HG02571 (cell line): ENCODE measurements around the gene AKAP9.
"Not testable (repeated sequence)": the region's sequence is repeated elsewhere in the genome, so short reads cannot be mapped to it uniquely, and the experiment has no call there.

Experiments used
- ATAC-seq: cut with Tn5 transposase; IDR thresholded peaks from one replicate; pipeline ENCODE4 v1.9.1; 2021; ENCODE audit warnings: mild to moderate bottlenecking, moderate library complexity; ENCODE audit not compliant: unreplicated experiment

Gene AKAP9

DNA sequence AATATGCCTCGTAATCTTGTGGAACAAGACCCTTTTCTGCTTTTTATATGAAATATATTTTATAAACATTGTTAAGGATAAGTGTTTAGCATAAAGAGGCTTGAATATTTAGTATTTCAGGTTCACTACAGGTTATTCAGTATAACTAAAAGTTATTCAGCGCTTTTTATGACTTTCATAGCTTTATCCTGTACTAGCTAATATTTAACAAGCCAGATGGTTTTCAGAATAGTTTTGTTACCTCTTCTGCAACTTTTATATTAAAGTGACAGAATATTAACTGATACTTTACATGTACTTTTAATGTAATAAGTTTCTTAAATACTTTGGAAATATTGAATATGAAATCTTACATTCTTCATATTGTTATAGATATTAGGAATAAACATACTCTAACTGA lies 118.2 kb downstream of the AKAP9 start:
- no peak for ATAC-seq

DNA sequence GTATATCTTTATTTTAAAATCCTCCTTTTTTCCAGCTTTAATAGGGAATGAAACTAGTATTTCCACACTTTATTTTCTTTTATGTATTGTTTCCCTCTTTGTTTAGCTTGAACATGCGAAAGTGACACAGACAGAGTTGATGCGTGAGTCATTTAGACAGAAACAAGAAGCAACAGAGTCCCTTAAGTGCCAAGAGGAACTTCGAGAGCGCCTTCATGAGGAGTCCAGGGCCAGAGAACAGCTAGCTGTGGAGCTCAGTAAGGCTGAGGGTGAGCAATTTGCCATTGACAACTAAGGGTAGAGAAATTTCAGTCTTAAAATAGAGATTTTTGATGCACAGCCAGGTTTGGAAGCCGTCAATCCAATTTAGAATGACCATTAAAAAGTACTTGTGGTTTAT lies 120.5 kb downstream of the AKAP9 start:
- ATAC-seq, result no peak

DNA sequence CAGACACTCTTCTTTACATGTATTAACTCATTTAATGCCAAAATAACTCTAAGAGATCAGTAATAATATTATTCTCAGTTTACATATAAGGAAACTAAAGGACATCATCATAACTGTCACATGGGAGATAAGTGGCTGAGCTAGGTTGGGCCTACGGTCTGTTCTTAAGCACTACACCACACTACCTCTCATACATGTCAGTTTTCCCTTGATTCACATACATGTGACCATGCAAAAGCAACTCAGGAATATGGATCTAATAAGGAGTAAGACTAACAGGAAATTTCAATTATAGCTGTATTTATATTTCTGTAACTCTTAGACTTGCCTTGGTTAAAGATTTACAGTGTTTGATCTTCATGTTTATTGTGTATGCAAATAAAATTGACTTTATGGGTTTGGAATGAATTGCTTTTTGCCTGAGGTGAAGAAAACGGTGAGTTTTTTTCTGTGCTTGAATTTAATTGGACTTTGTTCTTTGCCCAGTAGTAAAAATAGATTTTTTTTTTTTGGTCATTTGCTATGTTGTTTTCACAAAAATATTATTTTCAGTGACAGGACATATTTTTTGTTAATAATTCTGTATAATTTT lies 123.9 kb downstream of the AKAP9 start:
- ATAC-seq, result no peak

DNA sequence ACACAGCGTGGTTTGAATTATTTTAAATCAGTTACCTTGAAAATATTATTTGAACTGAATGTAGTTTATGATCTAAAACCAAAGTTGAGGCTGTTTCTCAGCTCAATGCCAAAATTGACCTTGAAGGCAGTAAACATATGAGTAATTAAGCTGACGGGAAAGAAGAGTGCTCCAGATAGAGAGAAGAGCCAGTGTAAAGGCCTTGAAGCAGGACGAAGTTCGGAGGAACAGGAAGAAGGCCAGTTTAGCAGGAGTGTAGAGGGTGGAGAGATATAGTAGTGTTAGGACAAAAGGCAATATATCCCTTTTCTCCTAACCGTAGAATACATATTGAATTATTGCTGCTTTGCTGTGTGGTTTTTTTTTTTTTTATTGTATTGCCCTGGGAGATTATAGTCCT lies 130.4 kb downstream of the AKAP9 start:
- ATAC-seq, result no peak

DNA sequence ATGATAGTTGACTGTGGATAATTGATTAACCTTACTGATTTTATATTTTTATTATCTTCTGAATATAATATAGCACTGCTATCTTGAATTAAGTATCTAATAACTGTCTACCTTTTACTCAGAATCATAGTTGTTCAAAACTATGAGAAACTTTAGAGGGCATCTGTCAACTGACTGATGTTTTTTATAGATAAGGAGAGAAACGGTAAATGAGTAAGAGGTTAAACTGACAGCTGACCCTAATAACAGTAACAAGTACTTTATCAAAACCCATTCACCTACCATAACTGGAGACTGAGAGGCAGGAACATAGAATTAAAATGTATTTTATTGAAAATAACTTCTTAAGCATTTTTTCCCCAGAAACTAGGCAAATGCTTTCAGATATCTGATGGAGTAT lies 131.5 kb downstream of the AKAP9 start:
- no peak for ATAC-seq

DNA sequence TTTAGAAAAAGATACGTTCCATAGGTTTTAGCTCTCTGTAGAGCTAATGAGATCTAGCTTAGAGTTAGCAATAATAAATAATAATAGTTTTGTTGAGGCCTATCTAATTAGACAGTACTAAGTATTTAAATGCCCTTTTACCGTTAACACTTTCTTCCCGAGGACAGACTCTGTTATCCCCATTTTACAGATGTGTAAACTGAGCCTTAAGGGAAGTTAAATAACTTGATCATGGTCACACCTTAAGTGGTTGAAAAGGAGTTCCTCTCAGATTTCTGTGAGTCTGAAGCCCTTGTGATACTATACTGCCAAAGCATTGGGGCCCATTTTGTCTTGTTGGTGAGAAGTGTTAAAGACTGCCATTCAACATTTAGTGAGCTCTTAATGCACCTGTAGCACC lies 132.0 kb downstream of the AKAP9 start:
- ATAC-seq, result no peak

DNA sequence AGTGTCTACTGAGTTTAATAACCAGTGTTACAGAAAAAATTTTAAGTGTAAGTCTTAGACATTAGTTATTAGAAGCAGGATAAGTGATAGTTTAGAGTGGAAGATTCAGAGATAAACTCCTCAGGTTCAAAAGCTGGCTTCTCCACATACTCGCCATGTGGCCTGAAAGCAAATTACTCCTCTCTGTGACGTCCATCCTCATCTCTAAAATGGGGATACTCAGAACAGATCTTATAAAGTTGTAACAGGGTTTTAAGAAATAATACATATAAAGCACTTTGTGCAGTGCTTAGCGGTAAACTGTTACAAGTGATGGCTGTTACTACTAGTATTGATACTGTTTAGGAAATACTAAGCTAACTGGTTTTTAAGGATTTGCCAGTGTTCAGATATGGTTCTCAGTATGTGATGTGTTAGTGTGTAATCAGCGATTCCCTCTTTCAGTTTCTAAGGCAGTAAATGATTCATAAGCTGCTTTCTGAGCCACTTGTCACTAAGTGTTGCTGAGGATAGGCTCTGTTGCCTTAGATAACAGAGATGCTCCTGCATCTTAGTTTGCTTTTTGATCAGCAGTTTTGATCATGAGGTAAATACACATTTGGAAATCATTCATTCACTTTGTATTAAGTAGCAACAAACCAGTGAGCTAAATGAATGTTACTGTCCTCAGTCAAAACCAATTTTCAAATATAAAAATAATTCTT lies 134.9 kb downstream of the AKAP9 start:
- ATAC-seq, result peak; percentile 77

DNA sequence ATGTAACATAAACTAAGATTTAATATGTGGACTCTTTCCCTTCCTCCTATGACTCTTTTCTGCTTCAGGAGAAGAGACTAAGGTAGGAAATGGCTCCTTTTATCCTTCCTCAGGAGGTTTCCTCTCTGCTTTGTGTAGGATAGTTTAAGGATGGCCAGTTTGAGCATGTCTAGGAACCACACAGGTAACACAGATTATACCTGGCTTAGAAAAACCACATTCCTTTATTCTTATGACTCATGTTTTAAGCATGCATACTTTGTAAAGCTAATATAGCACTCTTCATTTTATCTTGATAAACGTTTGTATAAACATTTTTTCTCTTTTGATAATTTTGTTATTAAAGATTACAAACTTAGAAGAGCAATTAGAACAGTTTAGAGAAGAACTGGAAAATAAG lies 135.8 kb downstream of the AKAP9 start:
- no peak for ATAC-seq

DNA sequence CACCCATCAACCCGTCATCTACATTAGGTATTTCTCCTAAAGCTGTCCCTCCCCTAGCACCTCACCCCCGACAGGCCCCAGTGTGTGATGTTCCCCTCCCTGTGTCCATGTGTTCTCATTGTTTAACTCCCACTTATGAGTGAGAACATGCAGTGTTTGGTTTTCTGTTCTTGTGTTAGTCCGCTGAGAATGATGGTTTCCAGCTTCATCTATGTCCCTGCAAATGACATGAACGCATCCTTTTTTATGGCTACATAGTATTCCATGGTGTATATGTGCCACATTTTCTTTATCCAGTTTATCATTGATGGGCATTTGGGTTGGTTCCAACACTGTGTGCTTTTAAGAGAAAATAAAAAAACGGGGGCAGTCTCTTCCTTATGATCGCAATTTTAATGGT lies 143.3 kb downstream of the AKAP9 start:
- not testable (repeated sequence) for ATAC-seq

DNA sequence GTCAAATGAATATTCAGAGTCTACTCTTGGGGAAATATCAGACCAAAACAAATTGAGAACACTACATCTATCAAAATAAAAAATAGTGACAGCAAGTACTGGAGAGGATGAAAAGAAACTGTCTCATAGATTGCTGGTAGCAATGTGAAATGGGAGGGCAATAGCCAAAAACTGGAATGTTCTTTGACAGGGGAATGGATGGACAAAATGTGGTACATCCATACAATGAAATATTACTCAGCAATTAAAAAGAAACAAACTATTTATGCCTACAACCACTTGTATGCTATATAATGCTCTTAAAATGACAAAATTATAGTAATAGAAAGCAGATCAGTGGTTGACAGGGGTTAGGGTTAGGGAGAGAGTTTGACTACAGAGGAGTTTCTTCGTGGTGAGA lies 147.6 kb downstream of the AKAP9 start:
- no peak for ATAC-seq

DNA sequence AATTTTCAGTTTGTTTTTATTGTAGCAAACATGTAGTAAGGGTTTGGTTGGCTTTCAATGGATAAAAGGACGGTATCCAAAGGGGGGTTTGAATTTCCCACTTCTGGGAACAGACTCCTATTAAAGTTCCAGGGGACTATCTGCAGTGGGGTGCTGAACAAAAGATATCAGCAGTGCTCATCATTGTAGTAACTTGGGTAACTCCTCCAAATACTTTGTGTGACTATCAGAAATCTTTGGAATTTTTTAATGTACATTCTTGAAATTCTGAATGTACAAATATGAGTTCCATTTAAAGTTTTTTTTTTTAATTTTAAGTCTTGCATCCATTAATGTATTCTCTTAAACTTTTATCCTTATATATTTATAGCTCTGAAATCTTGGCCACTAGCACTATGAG lies 151.5 kb downstream of the AKAP9 start:
- ATAC-seq, result no peak

DNA sequence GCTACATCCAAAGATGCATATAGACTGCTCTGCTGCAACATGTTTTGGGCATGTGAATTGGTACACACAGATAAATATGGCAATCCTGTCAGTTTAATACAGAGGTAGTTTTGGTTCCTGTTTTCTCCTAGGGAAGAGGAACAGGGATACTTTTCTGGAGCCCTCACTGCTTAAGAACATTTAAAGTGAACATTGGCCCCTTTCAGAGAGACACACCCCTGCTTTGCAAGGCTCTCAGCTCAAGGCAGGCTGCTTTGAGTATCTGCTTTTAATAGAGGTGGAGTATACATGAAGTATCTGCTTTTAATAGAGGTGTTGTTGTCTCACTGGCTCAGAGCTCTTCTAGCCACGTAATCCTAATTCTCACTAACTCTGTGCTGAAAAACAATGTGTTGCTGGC lies 154.7 kb downstream of the AKAP9 start:
- ATAC-seq, result no peak

DNA sequence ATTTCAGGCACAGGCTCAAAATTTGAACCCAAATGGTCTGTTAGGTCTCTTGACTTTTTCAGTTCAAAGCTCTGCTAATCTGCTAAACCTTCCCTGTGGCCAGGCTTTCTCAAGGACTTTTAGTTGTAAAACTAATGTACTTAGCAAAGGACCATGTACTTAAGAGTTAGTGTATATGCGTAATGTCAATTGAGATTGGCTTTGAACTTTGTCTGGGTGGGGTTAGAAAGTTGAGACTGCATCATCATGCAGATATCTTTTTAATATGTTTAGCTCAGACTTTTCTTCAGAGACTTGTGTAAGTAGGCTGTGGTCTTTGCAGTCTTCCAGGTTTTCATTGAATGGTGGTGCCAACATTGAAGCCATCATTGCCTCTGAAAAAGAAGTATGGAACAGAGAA lies 159.9 kb downstream of the AKAP9 start:
- ATAC-seq, result no peak

DNA sequence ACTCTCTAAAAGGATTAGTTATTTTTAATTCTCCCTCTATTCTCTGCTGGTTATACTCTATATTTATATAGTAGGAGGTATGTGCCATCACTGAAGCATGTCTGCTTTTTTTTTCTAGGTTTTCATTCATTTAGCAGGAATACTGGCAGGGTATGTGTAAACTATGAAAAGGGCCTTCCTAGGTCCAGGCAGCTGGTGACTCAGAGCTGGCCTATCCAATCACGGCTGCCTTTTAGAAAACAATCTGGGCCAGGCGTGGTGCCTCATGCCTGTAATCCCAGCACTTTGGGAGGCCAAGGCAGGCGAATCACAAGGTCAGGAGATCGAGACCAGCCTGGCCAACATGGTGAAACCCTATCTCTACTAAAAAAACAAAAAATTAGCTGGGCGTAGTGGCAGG lies 162.2 kb downstream of the AKAP9 start:
- ATAC-seq, result not testable (repeated sequence)

DNA sequence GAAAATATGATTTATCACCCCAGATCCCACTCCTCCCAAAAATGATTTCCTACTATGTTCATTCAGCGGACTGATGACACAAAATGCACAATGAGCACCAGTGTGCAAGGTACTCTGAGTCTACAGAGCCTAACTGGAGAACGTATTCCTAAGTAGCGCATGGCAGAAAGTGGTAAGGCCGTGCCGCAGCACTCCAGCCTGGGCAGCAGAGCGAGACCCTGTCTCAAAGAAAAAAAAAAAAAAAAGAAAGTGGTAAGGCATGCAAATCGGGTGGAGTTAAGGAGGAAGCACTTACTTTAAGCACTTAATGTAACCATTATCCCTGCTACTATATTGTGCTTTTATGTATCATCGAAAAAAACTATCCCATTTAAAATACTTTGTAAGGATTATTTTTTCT lies 168.2 kb downstream of the AKAP9 start:
- ATAC-seq, result no peak

DNA sequence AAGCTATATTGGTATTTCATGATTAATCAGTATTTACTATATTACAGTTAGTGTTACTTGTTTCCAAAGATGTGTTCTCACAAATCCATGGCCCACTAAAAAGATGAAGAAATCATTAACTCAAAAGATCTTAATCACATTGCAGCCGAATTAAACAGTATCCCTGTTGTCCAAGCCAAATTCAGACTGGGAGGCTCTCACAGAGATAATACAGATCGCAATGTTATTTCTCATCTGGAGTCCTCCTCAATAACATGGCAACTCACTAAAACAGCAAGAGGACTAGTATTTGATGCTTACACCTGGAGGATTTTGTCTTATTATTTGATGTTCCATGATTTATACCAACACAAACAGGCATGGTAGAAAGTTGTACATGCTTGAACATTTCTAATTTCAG lies 170.2 kb downstream of the AKAP9 start:
- ATAC-seq, result no peak

DNA sequence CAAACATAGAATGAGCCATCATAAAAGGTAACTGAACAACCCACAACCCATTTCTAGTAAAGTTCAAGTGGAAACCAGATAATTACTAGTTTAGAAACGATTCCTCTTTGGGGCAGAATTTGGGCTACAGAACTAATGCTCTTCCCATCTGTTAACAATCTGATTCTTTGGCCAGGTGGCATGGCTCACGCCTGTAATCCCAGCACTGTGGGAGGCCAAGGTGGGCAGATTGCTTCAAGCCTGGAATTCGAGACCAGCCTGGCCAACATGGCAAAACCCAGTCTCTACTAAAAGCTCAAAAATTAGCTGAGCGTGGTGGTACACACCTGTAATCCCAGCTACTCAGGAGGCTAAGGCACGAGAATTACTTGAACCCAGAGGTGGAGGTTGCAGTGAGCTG lies 175.2 kb downstream of the AKAP9 start:
- ATAC-seq, result no peak

DNA sequence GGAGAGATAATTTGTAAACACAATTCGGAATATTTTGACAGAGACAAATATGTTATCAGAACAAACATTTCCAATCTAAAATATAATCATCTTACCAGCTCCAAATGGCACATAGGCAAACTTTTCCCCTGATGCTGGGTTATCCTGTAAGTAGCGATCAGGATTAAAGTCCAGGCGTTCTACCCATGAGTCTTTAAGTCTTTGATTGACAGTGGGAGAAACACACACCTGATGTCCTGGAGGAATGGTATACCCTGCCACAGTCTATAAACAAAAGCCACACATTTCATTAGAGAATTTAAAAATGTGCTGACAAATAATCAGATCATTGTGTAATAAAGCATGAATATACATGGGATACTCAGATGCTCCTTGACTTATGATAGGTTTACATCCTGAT lies 176.3 kb downstream of the AKAP9 start:
- ATAC-seq, result no peak

DNA sequence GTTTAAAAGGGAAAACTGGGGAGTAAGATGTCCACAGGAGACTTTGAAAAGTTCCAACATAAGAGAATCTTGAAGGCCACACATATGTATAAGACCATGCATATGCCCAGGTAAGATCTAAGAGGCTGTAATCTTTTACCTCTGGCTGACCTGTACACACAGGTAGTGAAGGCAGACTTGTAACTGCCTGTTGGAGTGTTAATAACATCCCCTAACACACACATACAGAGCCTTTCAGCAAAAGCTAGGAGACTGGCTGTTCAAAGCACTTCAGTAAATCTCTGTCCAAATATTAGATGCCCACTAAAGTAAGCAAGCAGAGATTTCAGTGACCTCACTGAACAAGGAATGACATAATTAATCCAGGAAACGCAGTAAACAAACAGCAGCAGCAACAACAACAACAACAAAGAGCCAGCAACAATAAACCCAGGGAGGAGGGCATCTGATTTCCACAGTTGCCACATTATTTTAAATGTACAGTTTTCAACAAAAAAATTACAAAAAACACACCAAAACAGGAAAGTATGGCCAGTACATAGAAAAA lies 178.6 kb downstream of the AKAP9 start:
- ATAC-seq, result no peak

DNA sequence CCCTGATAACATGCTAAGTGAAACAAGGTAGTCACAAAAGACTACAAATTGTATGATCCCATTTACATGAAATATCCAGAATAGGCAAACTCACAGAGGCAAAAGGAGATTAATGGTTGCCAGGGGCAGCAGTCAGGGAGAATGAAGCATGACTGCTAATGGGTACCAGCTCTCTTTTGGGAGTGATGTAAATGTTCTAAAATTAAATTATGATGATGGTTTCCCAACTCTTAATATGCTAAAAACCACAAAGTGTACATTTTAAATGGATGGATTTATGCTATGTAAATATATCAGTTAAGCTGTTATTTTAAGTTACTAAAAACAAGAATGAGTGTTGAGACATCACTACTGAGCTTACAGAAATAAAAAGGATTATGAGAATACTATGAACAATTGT lies 181.0 kb downstream of the AKAP9 start:
- ATAC-seq, result no peak

DNA sequence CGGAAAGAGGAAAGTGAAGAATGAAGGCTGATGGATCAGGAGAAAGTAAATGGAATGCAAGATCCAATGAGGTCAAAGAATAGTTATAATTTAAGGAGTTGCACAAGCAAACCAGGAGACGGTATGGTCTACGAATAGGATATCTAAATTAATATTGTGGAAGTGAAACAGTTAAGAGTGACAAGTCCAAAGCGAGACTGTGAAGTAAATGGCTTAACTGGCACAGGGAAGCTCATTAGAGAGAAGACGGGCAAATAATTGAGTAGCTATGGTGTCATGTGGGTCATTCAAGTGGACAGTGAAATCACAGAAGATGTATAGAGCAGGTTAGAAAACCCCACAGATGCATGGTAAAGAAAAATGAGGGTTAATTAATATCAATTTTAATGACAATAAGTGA lies 190.4 kb downstream of the AKAP9 start:
- ATAC-seq, result no peak

DNA sequence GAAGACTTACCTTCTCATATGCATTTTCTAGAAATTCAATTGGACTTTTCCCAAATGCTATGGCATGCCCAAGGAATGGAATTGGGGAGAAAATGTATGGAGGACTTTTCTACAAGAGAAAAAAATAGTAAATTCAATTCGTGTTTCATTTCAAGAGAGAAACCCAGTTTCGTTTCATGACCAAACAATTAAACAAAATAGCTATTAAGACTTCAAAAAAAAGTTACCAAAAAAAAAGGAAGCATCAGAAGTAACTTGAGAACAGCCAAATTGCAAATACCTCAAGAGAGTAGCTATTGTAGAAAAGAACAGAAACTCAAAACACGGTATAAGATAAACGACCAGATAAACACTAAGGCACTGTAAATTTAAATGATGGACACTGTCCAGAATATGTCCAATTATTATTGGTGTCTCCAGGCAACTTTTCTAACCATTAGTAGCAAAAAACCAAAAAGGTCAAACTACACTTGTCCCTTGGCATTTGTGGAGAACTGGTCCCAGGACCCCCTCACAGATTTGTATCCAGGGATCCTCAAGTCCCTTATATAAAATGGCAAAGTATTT lies 191.2 kb downstream of the AKAP9 start:
- ATAC-seq, result no peak
